ENCODE data around the gene TLL1.

DNA sequence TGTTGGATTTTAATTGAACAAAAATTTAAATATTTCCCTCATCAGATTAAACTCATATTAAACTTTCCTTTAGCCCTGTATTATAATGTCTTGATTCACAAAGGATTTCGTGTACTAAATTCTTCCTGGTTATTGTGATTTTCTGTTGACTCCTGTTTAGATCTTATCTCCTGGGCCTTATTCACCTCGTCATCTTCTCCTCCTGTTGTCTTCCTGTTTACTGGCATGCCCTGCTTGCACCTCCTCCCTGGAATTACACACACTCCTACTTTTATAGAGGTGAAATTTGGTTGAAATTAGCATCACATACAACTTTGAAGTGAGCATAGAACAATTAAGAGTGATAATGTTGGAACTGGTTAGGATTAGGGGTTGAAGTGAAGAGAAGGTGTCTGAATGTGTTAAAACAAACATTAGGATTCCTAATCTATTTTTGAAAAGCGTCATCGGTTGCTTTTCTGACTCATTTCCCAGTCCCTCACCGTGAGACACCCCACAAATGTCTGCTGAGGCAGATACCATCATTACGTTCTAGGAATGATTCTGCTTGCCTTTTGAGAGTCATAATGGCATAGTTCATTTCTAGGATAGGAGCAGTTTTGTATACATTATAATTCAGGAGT lies 32.5 kb downstream of the TLL1 start:
- TF ChIP-seq CTCF (conservative IDR thresholded peaks at IDR 0.05) = no peak
- no peak for TF ChIP-seq EZH2 (IDR thresholded peaks at IDR 0.05; ENCODE audit: low read depth)

Data from PC-9 (cell line).